Thoracic aorta endothelial cell (primary cell): Measurements from ENCODE around the gene DNAJC12. TPM values are rescaled to one million over a fixed set of nuclear protein-coding genes. Genes with fewer than 3 reads are reported as not detected.

Experiments used
- small RNA-seq: library from RNA; depleted of rRNA; stranded (forward); fragments of <200 nt; gene quantifications from one replicate; pipeline ENCODE3, GENCODE V24; 2012
- total RNA-seq: library from RNA; depleted of rRNA; stranded (reverse); fragments of >200 nt; gene quantifications from 2 replicates; pipeline ENCODE4 v1.2.3, GENCODE V29; 2012

The DNAJC12 gene
- total RNA-seq: 0.14 and 0.53 TPM in 2 replicates

GRCh38 chr10:67837541-67838314, at the start of gene DNAJC12:
Gene DNAJC12, minus strand, starts transcription at chr10:67838188. Its CDS starts 177 bp downstream, at chr10:67838011.

GRCh38 chr10:67884313-67884841, 46.4 kb upstream of the DNAJC12 start, which contains the start of gene SIRT1:
Gene SIRT1, plus strand, starts transcription at chr10:67884656. Its CDS starts 66 bp downstream, at chr10:67884722.

Small RNA genes lying within 50 kb of the gene (small RNA-seq; reads per million reads assigned to genes)
- gene RN7SL394P: not detected
- gene RNU6-1250P: not detected
- not detected for gene RNU6-523P

Other genes with a start within 250 kb of the DNAJC12 start
- not detected in 2 replicates for gene CTNNA3, start 142.0 kb downstream of the DNAJC12 start, total RNA-seq
- 18.3 and 19.0 TPM in 2 replicates for gene SIRT1, start 46.5 kb upstream of the DNAJC12 start, total RNA-seq
- 105 TPM in 2 replicates for gene HERC4, start 237.1 kb upstream of the DNAJC12 start, total RNA-seq